ENCODE data around the gene PLCH2.
A peak's percentile ranks its signal among the peaks of the same experiment; 100 is the strongest.

PLCH2 gene

DNA sequence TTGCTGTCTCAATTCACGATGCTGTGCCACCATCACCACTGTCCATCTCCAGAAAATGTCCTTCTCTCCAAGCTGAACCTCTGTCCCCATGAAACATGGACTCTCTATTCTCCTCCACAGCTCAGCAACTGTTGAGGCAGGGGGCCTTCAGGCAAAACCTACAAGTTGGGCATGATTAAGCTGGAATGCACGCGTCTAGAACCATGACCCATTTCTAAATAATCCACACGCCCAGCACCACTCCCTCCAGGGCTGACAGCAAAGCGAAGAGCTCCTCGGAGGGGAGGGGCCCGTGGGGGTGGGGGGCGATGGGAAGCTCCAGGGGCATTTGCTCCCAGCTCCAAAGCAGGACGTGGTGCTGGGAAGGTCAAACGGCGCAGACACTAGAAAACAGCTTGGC is 57.3 kb downstream of the PLCH2 start:
- DNase-seq, result no peak

DNA sequence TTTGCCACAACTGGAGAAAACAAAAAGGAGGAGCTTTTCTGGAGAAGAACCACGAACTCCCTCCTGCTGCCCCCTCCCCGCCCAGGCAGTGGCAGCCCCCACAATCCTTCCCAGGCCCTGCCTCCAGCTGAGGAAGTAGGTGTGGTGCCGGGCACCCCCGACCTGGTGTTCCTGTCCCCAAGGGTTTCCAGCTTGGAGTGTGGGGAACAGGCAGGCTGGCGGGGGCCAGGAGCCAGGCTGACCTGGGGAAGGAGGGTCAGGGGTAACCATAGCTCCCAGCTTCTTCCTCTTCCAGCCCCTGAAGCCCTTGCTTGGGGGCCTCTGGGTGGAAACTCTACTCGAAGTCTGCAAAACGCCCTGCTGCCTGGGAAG is 58.2 kb downstream of the PLCH2 start:
- no peak for DNase-seq

DNA sequence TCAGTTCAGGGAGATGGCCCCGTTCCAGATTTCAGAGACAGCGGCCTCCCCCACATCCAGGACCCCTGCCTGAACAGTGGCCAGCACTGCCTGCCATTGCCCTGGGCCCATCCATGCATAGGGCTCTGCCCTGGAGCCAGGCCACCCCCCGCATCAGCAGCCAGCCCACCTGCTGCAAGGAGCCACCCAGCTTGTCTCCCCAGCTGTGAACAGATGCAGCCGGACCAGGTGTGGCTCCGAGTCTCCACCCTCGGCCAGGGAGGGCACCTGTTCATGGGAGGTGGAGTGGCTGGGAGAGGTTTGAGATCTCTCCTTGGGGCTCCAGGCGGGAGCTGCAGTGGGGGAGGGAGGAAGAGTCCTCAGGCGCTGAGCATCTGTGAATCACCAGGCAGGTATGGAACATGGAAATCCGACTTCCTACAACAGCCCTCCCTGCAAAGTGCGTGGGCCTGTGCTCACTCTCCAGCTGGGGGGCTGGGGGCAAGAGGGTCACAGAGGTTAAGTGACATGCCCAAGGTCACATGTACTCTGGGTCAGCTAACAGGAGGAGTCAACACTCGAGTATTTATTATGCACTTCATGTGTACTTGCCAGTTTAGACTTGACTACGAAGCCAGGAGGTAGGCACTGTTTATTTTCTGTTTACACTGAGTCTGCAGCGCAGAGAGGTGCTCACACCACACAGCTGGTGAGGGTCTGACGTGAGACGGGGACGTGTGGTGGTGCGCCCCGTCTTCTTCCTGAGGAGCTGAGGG is 58.8 kb downstream of the PLCH2 start:
- no peak for DNase-seq

DNA sequence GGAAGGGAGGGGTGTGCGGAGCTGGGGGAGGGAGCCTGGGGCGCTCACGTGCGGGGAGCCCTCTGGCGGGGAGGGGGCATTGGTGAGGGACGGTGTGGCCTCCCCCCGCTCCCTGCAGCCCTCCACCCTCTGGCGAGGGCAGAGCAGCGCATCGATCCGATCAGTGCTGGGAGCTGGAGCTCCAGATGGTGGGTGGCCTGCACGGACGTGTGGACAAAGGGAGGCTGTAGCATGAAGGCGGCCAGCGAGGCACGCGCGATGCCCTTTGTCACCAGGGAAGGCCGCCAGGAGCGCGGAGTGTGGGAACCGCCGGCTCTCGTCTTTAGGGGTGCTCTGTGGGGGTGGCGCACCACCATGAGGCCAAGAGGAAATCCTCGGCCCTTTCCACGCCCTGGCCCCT is 59.4 kb downstream of the PLCH2 start:
- no peak for DNase-seq

DNA sequence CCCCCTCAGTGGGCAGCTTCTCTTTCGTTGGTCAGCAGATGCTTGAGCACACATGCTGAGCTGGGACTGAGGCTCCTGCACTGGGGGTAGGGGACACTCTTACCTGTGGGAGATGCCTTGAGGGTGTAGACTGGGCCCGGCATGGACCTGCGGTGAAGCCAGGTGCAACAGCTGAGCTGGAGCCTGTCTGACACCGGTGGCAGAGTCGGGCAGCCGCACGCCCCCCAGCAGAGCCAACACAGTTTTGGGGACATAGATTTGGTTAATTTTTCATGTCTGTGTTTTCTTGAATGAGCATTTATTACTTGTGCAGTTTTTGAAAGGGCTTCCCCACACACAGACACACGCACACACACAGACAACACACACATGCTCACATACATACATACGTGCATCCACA is 59.9 kb downstream of the PLCH2 start:
- DNase-seq, result no peak

DNA sequence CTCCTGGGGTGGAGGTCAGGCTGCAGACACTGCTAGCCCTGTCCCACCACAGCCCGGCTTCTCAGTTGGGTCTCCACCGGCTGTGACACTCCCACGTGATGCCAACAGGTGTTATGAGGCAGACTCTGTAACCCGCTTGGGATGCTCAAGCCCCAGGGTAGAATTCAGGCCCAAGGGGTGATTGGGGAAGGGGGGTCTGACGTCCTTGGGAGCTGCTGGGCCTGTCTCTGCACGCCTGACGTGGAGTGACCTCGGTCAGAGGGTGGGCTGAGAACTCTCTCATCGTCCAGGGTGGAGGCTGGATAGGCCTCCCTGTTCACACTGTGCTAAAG is 61.7 kb downstream of the PLCH2 start:
- DNase-seq, result no peak

DNA sequence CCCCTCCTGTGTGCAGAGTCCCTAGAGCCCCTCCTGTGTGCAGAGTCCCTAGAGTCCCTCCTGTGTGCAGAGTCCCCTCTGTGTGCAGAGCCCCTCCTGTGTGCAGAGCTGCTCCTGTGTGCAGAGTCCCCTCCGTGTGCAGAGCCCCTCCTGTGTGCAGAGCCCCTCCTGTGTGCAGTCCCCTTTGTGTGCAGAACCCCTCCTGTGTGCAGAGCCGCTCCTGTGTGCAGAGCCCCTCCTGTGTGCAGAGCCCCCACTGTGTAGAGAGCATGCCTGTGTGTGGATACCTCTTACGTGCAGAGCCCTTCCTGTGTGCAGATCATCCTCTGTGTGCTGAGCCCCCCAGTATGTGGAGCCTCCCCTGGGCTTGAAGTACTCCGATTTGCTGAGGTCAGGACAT is 62.3 kb downstream of the PLCH2 start:
- no peak for DNase-seq

DNA sequence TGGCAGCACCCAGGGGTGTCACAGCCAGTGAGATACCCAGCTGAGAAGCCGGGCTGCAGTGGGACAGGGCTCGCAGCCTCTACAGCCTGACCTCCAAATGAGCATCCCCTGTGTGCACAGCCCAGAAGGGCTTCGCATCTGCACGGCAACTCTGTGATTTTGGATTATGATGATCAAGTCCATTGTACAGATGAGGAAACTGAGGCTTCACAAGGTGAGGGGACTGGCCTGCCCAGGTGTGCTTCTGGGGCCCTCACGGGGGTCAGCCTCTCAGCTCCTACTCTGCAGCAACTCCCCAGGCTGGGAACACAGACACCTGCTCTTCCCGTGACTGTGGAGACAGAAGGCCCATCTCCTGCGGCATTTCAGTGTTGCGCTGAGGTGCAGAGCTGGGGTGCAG is 62.8 kb downstream of the PLCH2 start:
- DNase-seq, result no peak

DNA sequence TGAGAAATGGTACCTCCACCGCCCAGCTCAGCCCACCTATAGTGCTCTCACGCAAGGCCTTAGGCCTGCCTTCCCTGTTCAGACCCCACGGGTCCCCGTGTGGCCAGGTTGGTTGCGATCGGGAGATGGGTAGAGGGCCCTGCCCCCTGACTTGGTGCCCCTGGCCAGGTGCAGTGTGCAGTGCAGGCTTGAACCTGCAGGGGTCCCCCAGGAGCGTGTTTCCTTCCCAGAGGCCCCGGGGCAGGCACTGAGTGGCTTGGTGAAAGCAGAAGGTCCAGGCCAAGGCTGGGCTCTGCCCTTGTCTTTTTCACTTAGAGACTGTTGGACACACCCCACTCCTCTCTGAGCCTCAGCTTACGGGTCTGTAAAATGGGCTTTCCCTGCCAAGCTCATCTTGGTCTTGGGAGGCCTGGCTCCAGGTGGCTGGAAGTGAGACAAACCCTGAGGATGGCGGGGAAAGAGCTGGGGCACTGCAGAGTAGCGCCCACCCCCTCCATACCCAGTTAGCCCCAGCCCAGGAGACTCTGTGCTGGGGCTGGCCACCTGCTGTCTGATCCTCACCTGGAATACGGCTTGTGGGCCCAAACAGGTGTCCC is 63.3 kb downstream of the PLCH2 start:
- DNase-seq, result no peak

DNA sequence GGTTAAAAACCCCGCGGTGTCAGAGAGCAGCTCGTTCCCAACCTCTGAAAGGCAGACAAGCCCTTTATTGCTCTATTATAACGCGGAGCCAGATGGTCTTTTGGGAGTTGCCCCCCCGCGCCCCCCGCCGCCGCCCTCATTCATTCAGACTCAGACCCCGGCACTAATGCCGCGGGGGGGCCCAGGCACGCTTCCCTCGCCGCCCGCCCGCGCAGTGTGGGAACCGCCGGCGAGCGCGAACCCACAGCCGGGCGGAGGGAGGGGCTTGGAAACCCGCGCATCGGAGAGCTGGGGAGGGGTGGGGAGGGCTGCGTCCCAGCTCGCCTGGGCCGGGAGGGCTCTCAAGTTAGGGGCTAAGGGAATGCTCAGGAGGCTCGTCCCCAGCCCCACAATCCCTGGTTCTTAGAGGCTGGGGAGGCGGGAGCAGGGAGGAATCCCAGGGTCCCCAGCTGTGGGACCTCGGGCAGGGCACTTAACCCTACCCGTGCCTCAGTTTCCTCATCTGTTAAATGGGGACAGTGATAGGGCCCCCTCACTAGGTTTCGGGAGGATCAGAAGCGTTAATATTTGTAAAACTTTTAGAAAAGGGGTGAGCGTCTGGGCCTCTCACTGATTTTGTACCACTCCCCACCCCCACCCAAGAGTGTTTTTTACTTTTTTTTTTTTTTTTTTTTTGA is 64.9 kb downstream of the PLCH2 start:
- no peak for DNase-seq

DNA sequence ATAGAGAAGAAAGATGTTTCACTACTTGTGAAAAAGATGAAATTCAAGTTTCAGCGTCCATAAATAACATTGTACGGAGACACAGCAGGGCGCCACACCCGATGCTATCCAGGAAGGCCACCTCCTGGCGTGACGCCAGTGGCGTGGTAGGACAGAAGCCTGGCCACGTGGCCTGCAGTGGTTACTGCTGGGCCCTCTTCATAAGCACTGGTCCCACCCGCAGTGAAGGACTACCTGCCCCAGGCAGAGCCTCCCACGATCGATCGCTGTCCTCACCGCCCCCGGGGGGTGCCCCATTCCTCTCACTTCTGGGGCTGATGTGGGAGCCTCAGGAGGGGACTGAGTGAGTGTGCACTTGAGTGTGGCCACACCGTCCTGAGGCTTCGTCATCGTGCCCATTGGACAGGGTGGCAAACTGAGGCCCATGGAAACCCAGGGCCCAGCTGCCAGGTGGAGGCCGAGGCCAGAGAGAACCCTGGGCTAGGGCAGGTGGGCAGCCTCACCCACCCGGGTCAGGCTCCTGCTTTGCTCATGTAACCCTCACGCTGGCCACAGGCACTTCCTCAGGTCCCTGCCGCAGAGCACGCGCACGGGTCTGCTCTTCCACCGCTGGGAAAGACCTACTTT is 65.6 kb downstream of the PLCH2 start:
- no peak for DNase-seq

DNA sequence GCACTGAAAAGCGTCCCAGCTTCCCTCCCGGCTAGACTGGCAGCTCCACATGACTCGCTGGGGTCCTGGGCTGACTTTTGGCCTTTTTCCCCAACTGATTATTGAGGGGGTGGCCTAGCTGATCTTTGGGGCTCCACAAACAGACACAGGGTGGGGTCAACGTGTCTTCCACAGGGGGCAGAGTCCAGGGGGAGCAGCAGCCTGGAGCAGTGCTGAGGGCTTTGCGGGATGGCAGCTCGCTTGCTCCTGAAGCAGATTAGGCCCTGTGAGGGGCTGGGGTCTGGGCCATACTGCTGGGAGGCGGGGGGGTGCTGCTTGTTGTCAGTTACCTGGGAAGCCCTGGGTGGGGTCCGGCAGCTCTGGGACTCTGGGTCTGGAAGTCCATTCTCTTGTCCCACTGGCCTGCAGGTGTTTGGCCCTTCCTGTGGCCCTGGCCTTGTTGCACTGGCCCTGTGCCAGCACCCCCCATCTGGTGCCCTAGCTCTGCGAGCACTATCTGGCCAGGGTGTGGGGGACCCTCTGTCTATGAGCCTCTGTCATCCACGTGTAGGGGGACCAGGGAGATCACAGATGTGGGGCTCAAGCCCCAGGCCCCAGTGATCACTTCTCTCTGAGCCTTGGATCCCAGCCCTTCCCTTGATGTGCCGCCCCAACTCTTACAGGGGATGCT is 66.3 kb downstream of the PLCH2 start:
- DNase-seq, result no peak

DNA sequence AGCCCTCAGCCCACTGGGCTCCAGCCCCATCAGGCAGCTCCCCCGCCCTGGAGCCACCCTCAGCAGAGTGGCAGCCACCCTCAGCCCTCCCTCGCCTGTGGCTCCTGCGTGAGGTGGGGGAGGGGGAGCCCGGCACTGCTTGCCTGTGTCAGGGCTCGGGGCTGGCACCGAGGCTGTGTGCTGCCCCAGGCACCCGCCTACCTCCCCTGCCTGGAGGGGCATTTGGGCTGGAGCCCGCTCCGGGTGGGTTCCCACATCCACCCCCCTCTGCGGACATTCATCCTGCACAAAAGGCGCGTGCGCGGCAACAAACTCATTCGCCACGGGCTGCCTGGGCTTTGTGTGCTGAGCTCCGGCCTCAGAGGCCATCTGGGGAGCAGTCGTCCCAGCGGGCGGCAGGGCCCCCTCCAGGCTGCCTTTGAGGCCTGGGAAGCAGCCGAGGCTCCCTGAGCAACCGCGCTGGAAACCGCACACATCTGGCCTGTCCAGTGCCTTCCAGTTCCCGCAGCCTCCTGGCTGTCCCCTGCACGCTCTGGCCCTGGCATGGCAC is 67.5 kb downstream of the PLCH2 start:
- peak; percentile 41 for DNase-seq

DNA sequence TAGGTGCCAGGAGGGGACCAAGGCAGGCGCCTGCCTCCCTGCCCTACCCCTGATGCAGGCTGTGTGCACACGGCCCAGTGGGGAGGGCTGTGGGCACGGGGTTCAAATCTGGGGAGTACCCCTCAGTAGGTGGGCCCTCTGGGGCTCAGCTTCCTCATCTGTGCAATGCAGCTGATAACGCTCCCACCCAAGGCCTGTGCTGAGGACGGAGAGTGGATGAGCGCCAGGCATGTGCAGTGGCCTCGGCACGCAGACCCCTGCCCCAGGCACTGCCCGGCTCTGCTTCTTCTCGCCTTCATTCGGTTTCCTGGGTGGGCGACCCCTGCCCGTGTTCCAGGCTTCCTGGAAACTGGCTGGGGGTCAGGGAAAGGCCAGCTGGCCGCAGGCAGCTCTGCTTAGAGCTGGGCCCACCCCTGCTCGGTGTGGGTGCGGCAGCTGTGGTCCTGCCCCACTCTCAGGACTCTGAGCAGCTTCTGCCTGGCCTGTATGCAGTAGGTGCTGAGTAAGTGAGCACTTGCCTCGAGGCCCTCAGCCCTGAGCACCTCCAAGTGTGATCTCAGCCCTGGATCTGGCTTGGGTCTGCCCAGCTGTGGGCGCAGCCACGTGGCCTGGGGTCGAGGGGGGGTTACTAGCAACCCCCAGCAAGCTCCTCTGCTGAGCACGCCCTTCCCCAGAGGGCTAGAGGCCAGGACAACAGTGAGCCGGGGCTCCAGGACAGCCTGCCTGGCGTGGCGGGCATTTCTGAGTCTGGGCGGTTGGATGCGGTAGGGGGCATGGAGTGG is 68.2 kb downstream of the PLCH2 start:
- no peak for DNase-seq

DNA sequence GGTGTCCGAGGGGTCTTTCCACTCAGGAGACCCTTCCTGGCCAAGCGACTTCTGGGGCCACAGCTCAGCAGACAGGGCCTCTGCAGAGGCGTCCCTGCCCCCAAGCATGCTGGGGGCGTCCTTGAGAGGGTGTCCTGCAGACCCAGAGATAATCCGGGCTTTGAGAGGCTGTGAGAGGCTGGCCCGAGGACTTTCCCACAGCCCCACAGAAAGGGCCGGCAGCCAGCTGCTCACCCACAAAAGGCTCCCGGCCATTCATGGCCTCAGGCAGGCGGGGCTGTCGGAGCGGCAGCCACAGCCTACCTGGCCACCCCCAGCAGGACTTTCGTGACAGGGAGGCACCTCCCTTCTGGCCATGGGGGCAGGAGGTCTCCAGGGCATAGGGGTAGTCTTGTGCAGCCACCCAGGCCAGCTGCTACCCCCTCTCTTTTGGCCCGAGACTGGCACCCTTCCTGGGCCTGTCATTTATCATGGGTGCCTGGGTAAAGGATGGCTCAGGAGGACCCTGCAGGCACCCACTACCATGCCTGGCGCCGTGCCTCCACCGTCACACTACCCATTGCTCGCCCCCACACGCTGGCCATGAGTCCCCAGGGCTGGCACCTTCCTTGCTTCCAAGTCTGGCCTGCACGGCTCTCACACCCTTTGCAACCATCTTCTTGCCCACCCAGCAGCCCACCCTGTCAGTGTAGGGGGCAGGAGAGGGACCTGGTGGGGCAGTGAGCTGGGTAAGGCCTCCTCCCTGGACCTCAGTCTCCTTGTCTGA is 69.0 kb downstream of the PLCH2 start:
- no peak for DNase-seq

DNA sequence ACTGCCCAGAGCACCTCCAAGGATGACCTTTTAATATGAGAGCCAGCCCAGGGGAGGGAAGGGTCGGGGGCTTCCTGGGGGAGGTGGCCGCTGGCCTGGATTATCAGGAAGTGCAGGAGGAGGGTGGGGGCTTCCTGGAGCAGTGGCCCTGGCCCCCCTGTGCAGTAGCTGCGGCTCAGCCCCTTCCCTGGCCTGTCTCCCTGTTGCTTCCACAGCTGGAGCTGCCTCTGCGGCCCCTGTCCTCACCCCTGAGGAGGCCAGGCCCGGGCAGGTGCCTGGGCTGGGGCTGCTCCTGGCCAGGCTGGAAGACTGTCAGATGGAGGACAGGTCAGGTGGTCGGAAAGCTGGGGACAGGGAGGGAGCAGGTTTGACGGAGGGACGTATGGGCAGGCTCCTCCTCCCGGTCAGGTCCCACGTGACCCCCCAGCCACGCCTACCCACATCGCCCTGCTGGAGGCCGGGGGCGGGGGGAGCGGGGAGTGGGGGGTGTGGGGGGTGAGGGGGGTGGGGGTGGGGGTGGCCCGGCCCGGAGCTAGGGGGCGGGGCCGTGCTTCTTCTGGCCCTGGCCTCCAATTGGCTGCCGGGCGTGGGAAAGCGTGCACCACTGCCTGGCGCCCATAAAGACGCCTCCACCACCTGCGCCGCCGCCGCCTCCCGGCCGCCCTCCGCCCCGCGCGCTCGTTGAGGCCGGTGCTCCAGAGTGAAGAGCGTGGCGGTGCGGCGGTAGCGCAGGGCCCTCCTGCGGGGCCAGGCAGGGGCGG is 69.8 kb downstream of the PLCH2 start:
- DNase-seq, result peak; percentile 88

DNA sequence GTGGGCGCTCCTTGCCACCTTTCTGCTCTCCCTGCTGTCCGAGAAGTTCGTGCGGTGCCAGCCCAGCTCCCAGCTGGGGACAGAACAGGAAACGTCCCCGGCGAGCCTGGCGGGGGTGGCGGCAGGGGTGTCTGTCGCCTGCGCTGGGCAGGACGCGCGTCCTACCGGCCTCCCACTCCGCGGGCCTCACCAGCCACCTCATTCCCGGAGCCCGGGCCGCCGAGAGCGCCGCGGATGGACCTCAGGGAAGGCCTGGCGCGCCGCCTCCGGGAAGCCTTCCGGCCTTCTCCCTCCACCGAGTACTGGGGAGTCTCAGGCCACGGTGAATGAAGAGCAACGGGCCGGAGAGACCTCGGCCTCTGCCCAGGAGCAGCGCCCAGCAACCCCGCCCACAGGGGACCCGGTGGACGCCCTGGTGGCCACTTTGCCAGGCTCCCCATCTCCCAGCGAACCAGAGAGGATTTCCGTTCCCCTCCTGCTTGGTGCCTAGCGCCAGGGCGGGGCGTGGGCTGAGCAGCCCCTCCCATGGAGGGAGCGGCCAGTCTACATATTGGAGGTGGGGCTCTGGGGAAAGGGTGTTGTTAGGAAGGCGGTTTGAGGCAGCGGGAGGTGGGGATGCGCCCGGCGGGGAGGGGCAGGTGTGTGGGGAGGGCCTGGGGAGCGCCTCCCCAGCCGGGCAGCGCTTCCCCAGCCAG is 70.6 kb downstream of the PLCH2 start:
- DNase-seq, result peak; percentile 84

DNA sequence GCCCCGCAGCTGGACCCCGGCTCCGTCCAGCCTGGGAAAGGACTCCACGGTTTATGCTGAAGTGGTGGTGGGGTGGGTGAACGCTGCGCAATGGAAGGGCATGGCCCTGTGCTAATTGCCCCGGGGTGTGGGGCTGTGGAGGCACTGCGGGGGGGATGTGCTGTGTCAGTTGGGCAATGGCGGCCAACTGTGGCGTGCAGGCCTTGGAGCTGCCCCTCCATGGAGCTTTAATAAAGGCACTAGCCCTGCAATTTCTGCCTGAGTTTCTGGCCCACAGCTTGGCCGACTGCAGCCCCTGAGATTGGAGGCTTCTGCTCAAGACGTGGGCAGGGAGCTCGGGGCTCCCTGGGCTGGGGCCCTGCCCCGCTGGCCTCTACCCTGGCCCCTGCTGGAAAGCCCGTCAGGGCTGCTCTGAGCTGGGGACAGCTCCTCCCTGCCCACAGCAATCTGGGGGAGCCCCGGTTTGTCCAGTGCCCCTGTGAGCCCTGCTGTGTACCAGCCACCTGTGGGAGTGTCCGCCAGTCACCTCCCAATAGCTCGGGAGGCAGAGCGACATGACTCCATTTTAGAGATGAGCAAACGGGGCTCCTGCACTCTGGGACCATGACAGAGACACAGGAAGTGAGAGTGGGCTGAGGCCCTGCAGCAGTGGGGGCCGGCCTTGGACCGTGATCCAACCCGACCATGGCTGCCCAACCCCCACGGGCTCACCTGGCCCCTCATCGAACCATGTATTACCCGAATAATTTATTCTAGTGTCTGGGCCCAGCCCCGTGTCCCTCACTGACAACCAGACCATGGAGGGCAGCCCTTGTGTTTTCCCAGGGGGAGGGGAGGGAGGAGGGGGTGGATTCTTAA is 71.3 kb downstream of the PLCH2 start:
- DNase-seq, result no peak

DNA sequence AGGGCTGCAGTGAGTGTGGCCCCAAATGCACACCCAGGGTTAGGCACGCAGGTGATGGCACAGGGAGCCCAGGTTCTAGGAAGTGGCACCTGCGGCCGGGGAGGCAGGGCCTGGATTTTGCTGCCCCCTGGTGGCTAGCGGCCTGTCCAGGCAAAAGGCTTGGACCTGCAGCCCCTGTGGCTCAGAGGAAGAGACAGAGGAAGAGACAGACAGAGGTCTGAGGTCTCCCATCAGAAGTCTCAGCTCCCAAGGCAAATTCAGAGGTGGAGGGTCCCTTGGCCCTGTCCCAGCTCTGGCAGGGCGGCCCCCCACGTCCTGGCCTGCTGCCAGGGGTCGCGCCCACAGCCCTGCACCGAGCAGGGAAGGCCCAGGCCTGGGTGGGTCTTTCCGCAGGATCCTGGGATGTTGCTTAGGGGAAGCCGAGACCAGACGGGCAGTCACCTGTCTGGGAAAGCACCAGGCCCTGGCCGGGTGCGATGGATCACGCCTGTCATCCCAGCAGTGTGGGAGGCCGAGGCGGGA is 72.0 kb downstream of the PLCH2 start:
- DNase-seq, result peak; percentile 75
